Nephron (organoid): ENCODE measurements around the gene KCNJ14.

Experiments used
- H3K27ac Mint-ChIP-seq, 3 experiments: 2 replicates each; pipeline ENCODE4 v1.8.0; 2020; ENCODE audit warnings: mixed read lengths in 3 of 3, mild to moderate bottlenecking in 2 of 3, moderate library complexity in 1 of 3
- H3K27me3 Mint-ChIP-seq: 2 replicates; pipeline ENCODE4 v1.8.0; 2021; ENCODE audit warnings: low read depth, mild to moderate bottlenecking, moderate library complexity, mixed read lengths
- H3K36me3 Mint-ChIP-seq: 2 replicates; pipeline ENCODE4 v1.8.0; 2020; ENCODE audit warnings: low read depth, mixed read lengths
- H3K4me1 Mint-ChIP-seq: 2 replicates; pipeline ENCODE4 v1.8.0; 2020; ENCODE audit warnings: mixed read lengths
- H3K4me3 Mint-ChIP-seq, 3 experiments: 2 replicates each; pipeline ENCODE4 v1.8.0; 2020; ENCODE audit warnings: mild to moderate bottlenecking in 3 of 3, mixed read lengths in 3 of 3, moderate library complexity in 2 of 3
- H3K9me3 Mint-ChIP-seq: 2 replicates; pipeline ENCODE4 v1.8.0; 2020; ENCODE audit warnings: mixed read lengths
- TF ChIP-seq, protein P1 (sequence below), 3 experiments: fragments of 200-600 bp; sonication (generic); IDR thresholded peaks; one replicate each; pipeline ENCODE4 v1.5.0; 2021; ENCODE audit warnings: antibody characterized with exemption in 3 of 3; ENCODE audit not compliant: unreplicated experiment in 3 of 3

The KCNJ14 gene

DNA sequence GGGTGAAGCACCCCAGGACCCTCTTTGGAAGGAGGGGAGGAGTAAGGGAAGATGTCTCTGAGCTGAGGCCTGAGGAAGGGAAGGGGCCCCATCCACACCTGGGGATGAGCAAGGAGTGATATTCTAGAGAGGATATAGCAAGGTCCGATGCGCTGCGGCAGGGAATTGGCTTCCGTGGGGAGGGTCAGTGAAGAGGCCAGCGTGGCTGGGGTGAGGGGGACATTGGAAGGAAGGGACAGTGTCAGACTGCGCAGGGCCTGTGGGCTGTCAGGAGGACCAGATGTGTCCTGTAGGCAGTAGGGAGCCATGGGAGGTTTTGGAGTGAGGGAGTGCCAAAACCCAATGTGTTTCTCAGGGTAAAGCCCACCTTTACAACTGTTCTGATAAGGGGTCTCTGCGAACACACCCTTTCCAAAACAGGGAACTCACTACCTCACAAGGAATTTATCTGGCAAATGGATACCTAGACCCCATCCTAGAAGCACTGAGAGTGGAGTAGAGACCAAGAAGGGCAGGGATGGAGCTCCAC is 52.6 kb downstream of the KCNJ14 start:
- Mint-ChIP-seq H3K9me3 (no peaks in the 10 kb centered on the region), H3K36me3 (no peaks in the 10 kb centered on the region), H3K4me1 (no peaks in the 10 kb centered on the region), H3K27me3 (peaks cover 37% of the 10 kb centered on the region), H3K27ac (no peak overlapping the region), H3K4me3 (peak overlapping the region in 2 of 3 experiments; percentile 2 to 5)
- TF ChIP-seq, protein P1, sequence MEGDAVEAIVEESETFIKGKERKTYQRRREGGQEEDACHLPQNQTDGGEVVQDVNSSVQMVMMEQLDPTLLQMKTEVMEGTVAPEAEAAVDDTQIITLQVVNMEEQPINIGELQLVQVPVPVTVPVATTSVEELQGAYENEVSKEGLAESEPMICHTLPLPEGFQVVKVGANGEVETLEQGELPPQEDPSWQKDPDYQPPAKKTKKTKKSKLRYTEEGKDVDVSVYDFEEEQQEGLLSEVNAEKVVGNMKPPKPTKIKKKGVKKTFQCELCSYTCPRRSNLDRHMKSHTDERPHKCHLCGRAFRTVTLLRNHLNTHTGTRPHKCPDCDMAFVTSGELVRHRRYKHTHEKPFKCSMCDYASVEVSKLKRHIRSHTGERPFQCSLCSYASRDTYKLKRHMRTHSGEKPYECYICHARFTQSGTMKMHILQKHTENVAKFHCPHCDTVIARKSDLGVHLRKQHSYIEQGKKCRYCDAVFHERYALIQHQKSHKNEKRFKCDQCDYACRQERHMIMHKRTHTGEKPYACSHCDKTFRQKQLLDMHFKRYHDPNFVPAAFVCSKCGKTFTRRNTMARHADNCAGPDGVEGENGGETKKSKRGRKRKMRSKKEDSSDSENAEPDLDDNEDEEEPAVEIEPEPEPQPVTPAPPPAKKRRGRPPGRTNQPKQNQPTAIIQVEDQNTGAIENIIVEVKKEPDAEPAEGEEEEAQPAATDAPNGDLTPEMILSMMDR (IDR thresholded peaks at IDR 0.05; ENCODE audit: unreplicated experiment in 3 of 3): no peak

GRCh38 chr19:48508729-48509411 is 53.5 kb downstream of the KCNJ14 start:
- Mint-ChIP-seq H3K9me3 (no peaks in the 10 kb centered on the region), H3K27ac (no peak overlapping the region), H3K4me1 (peaks cover 2% of the 10 kb centered on the region), H3K4me3 (no peak overlapping the region), H3K27me3 (peaks cover 33% of the 10 kb centered on the region), H3K36me3 (no peaks in the 10 kb centered on the region)
- TF ChIP-seq, protein P1 (IDR thresholded peaks at IDR 0.05; ENCODE audit: unreplicated experiment in 3 of 3): no peak

DNA sequence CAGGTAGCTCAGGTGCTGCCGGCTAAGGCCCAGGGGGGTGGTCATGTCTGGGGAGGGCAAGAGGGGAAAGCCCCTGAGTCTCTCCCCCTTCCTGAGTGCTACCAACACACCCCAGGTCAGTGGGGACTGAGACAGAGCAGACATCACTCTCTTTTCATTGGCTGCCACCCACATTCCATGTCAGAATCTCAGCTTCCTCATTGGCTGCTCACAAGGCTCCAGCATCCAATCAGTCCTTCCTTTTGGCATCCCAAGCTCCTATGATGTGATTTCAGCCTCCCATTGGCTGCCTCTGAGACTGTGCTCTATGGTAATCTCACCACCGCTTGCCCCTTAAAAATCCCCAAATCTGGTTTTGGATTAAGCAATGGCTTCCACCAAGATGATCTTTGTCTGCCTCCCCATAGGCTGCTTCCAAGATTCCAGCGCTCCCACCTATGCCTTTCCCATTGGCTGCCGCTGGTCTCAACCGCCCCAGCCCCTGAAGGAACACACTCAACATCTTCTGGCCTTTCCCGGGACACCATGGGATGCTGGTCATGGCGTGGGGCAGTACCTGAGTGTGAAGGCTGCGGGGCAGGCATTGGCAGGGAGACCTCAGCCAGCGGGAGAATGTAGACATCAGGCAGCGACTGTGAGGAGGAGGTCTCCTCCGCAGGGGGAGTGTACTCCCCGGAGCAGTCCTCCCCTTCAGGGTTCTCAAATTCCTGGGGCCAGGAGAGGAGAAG is 54.3 kb downstream of the KCNJ14 start:
- TF ChIP-seq, protein P1 (IDR thresholded peaks at IDR 0.05; ENCODE audit: unreplicated experiment in 3 of 3): no peak
- Mint-ChIP-seq H3K27ac (no peak overlapping the region), H3K9me3 (no peaks in the 10 kb centered on the region)

DNA sequence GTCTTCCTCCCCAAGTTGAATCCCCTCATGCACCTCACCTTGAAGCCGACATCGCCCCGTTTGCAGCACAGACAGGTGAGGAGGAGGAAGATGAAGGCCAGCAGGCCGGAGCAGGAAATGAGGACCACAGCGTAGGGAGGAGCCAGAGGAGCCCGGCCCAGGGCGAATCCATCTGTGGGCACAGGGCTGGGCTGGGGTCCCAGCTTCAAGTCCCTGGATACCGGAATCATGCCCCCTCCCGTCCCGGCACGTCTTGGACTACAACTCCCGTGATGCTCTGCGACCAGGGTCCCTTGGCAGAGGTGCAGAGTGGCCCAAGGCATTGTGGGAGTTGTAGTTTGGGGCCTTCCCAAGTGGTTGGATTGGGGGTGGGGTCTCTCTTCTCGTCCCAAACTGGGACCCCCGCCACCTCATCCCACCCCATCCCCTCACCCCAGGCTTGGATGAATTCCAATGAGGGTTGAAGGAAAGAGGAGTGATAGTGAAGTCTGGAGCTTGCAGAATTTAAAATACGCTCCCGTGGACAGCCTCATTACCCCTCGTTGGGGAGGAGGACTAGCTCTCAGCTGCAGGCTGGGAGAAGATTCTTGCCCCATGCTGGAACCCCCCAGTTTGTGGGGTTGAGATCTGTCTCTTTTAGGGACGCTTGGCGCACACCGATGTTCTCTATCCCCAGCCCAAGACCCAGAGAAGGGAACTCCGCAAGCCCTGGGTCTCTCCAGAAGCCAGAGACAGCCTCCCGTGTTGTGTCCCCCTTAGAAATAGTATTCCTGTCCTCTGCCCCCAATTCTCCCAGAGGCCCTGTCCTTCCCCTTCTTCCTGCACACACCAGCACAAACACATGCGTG is 55.3 kb downstream of the KCNJ14 start:
- no peaks in the 10 kb centered on the region for H3K9me3 Mint-ChIP-seq
- H3K4me3 Mint-ChIP-seq: peak overlapping the region; percentile 81 to 83 (median 82)
- H3K4me1 Mint-ChIP-seq: peaks cover 5% of the 10 kb centered on the region
- H3K27me3 Mint-ChIP-seq: peaks cover 24% of the 10 kb centered on the region
- H3K36me3 Mint-ChIP-seq: no peaks in the 10 kb centered on the region
- H3K27ac Mint-ChIP-seq: no peak overlapping the region
- TF ChIP-seq, protein P1 (IDR thresholded peaks at IDR 0.05; ENCODE audit: unreplicated experiment in 3 of 3): no peak

More for the DNA sequence above, 54.3 kb downstream of the KCNJ14 start:
- Mint-ChIP-seq H3K27me3 (peaks cover 29% of the 10 kb centered on the region), H3K36me3 (no peaks in the 10 kb centered on the region), H3K4me3 (peak overlapping the region in 2 of 3 experiments; percentile 43 to 49), H3K4me1 (peaks cover 5% of the 10 kb centered on the region)

- H3K4me3 Mint-ChIP-seq: peak overlapping the region in 2 of 3 experiments; percentile 82 to 83
- no peak overlapping the region for H3K27ac Mint-ChIP-seq
- H3K9me3 Mint-ChIP-seq: no peaks in the 10 kb centered on the region
- no peaks in the 10 kb centered on the region for H3K36me3 Mint-ChIP-seq
- peaks cover 24% of the 10 kb centered on the region for H3K27me3 Mint-ChIP-seq
- TF ChIP-seq, protein P1 (IDR thresholded peaks at IDR 0.05; ENCODE audit: unreplicated experiment in 3 of 3): no peak
- peaks cover 5% of the 10 kb centered on the region for H3K4me1 Mint-ChIP-seq
Observed at GRCh38 chr19:48511321-48511731, 56.0 kb downstream of the KCNJ14 start.
